Uterus (tissue), 4 donors: Measurements from ENCODE around the gene PANK3. TPM values are rescaled to one million over a fixed set of nuclear protein-coding genes. Genes with fewer than 3 reads are reported as not detected.

ENCODE experiments used
- DNase-seq, 2 donors: peaks; one replicate each; pipeline ENCODE4 v3.0.0-alpha.2; 2019 to 2020
- H3K27ac ChIP-seq, 2 donors: fragments of 200-600 bp; sonication (generic); 1 replicate in 1 of 2; 2 replicates in 1 of 2; pipeline ENCODE4 v1.5.1; 2016 to 2018
- H3K27me3 ChIP-seq, 2 donors: fragments of 200-600 bp; sonication (generic); one replicate each; pipeline ENCODE4 v1.5.1; 2018 to 2019; ENCODE audit warnings: control low read depth in 1 of 2
- H3K36me3 ChIP-seq, 2 donors: fragments of 200-600 bp; sonication (generic); one replicate each; pipeline ENCODE4 v1.5.1; 2019; ENCODE audit warnings: control low read depth in 1 of 2
- H3K4me1 ChIP-seq, 2 donors: fragments of 200-600 bp; sonication (generic); one replicate each; pipeline ENCODE4 v1.5.1; 2018 to 2019; ENCODE audit warnings: control low read depth in 1 of 2
- H3K4me3 ChIP-seq, 2 donors: fragments of 200-600 bp; sonication (generic); 1 replicate in 1 of 2; 2 replicates in 1 of 2; pipeline ENCODE4 v1.5.1; 2018 to 2019; ENCODE audit warnings: mild to moderate bottlenecking in 1 of 2
- H3K9me3 ChIP-seq, 2 donors: fragments of 200-600 bp; sonication (generic); one replicate each; pipeline ENCODE4 v1.5.1; 2019; ENCODE audit warnings: control low read depth in 1 of 2
- CTCF ChIP-seq, 4 experiments: fragments of 200-600 bp in 2 of 4; fragments of 450-650 bp in 2 of 4; sonication (generic) in 2 of 4; IDR thresholded peaks; one replicate each; pipeline ENCODE4 v1.5.1; 2016 to 2019; ENCODE audit warnings: antibody characterized with exemption in 4 of 4, mild to moderate bottlenecking in 2 of 4, moderate library complexity in 1 of 4
- POLR2A ChIP-seq, 2 donors: fragments of 450-650 bp; IDR thresholded peaks; one replicate each; pipeline ENCODE4 v1.6.1; 2016; ENCODE audit warnings: antibody characterized with exemption in 2 of 2, mild to moderate bottlenecking in 1 of 2, moderate library complexity in 1 of 2
- intact Hi-C: fragments of 100-400 bp; cut with DNase I; formaldehyde crosslinking; loops from one replicate; pipeline ENCODE4 v1.15.1; 2023; ENCODE audit warnings: low total_unique reads
- total RNA-seq, 4 donors: library from RNA; depleted of rRNA in 3 of 4; stranded (reverse); fragments of >200 nt in 3 of 4; gene quantifications; one replicate each; pipeline versions ENCODE4 v1.1.0 to v1.2.4, GENCODE V29; 2014 to 2023
- donor health status: DM: yes; HTN: yes; CAD: no.

Gene PANK3
- total RNA-seq, 4 donors from 2014 or later = 15.6 to 92.6 (median 32.2) TPM

GRCh38 chr5:168570490-168571328 lies 8.5 kb downstream of the PANK3 start:
- DNase-seq = no peak
- H3K9me3 ChIP-seq = no peaks in the 10 kb centered on the region
- H3K36me3 ChIP-seq = no peaks in the 10 kb centered on the region
- no peaks in the 10 kb centered on the region for H3K4me1 ChIP-seq
- no peak for TF ChIP-seq CTCF (IDR thresholded peaks at IDR 0.05)
- no peak for TF ChIP-seq POLR2A (IDR thresholded peaks at IDR 0.05)
- H3K27me3 ChIP-seq = no peaks in the 10 kb centered on the region
- H3K27ac ChIP-seq = no peak overlapping the region
- intact Hi-C loops = no loop called here
- H3K4me3 ChIP-seq = no peak overlapping the region

GRCh38 chr5:168568738-168569137 lies 10.4 kb downstream of the PANK3 start:
- H3K4me3 ChIP-seq = no peak overlapping the region
- no peak overlapping the region for H3K27ac ChIP-seq
- DNase-seq = no peak
- no peaks in the 10 kb centered on the region for H3K27me3 ChIP-seq
- H3K9me3 ChIP-seq = no peaks in the 10 kb centered on the region
- H3K36me3 ChIP-seq = no peaks in the 10 kb centered on the region
- TF ChIP-seq POLR2A (IDR thresholded peaks at IDR 0.05) (no peak), CTCF (IDR thresholded peaks at IDR 0.05) (no peak)
- H3K4me1 ChIP-seq = no peaks in the 10 kb centered on the region
- intact Hi-C loops = no loop called here

DNA sequence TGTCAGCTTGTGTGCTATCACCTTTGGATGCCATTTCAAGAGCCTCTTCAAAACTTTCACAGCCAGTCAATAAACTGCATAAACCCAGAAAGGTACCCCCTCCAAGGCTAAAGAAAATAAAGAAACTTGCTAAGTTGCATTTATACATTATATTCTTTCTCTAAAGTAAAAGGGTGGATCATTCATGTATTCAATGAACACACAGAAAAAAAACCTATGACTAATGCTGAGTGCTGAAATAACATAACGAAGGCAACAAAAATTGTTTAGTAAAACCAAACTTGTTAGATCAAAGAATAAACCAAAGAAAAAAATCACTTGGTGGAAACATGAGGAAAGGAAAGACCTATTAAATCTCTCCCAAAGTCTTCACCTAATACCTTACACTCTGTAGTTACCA lies 15.2 kb downstream of the PANK3 start:
- intact Hi-C loops = no loop called here
- H3K4me1 ChIP-seq = no peaks in the 10 kb centered on the region
- H3K27me3 ChIP-seq = no peaks in the 10 kb centered on the region
- TF ChIP-seq POLR2A (IDR thresholded peaks at IDR 0.05) = no peak
- TF ChIP-seq CTCF (IDR thresholded peaks at IDR 0.05) = no peak
- DNase-seq = no peak
- H3K4me3 ChIP-seq = no peak overlapping the region
- H3K36me3 ChIP-seq = no peaks in the 10 kb centered on the region
- H3K9me3 ChIP-seq = no peaks in the 10 kb centered on the region
- no peak overlapping the region for H3K27ac ChIP-seq

DNA sequence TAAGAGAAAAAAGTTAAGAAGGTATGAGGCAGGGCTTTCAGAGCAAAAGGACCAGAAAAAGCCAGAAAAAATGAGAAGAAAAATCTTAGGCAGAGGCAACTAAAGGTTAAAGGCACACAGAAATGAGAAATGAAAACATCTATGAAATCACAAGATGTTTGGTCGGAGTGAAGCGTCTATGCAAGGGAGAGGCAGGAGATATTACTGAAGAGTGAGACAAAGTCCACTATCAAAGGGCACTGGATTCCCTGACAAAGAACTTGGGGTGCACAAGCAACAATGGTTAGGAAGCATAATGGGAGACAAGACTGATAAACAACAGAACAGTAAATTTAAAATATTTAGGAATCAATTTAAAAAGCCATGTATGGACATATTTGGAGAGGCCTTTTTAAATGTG lies 16.9 kb downstream of the PANK3 start:
- H3K9me3 ChIP-seq = no peaks in the 10 kb centered on the region
- DNase-seq = no peak
- H3K4me3 ChIP-seq = no peak overlapping the region
- no peaks in the 10 kb centered on the region for H3K4me1 ChIP-seq
- intact Hi-C loops = no loop called here
- H3K36me3 ChIP-seq = no peaks in the 10 kb centered on the region
- no peaks in the 10 kb centered on the region for H3K27me3 ChIP-seq
- H3K27ac ChIP-seq = no peak overlapping the region
- no peak for TF ChIP-seq POLR2A (IDR thresholded peaks at IDR 0.05)
- no peak for TF ChIP-seq CTCF (IDR thresholded peaks at IDR 0.05)

DNA sequence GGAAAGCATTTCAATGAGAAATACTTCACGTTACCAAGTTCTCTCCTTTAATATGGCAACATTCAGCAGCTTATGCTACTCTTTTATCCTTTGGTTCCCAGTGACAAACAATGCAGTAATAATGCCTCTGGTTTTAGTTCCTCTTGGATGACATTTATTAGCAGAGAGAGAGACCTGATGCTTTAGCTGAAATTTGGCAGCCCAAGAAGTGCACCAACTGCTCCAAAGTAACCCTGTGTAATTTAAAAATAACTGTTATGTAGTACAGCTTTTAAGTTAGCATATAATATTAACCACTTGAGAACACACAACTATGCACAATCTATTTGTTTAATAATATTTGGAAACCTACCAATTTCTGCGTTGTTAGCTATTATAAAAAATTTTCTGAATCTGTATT lies 21.8 kb downstream of the PANK3 start:
- Histone ChIP-seq H3K4me1 (no peaks in the 10 kb centered on the region), H3K27ac (no peak overlapping the region), H3K4me3 (no peak overlapping the region), H3K36me3 (no peaks in the 10 kb centered on the region), H3K9me3 (no peaks in the 10 kb centered on the region), H3K27me3 (no peaks in the 10 kb centered on the region)
- TF ChIP-seq POLR2A (IDR thresholded peaks at IDR 0.05) = no peak
- no peak for TF ChIP-seq CTCF (IDR thresholded peaks at IDR 0.05)
- DNase-seq = no peak
- intact Hi-C loops = no loop called here
